ENCODE data around the gene LRP5.

DNA sequence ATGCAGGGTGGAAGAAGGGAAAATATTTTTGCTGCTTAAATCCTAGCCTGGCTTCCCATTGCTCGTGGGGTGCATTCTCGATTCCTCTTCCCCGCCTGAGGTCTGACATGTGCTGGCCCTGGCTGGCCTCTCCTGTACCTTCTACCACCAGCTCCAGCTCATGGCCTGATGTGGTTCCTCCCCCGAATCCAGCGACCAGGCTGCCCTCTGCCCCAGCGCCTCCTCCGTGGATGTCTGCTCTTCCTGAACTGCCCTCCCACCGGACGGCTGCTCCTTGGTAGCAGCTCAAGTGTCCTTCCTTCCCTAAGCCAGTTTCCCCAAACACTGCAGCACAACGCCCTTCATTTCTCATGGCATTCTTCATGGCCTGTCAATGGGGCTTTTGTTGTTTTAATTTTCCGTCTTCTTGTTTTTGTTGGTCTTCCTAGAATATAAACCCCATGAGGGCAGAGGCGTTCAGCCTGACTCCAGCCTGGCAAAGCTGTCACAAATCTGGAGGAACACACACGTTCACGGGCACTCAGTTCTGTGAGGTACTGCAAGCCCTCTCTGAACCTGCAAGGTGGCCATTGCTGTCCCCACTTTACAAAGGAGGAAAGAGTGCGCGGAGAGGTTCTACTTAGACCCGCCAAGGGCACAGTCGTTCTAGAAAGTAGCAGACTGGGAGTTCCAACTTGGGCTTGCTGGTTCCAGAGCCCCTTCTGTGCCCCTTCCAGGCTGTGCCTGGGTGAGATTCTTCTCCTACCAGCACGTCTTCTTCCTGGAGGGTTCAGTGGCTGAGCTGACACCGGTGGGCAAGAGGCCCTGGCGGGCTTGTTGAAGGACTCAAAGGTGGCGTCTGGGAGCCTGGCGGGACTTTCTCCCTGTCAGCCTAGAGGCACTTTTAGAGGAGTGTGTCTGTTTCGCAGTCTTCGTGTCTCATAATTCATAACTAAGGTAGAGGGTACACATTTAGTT lies 953 bp upstream of the LRP5 start:
- no peak for TF ChIP-seq CTCF (IDR thresholded peaks at IDR 0.05; ENCODE audit: insufficient read depth, low read length, poor library complexity, severe bottlenecking)
- no peak for TF ChIP-seq EZH2phosphoT487 (conservative IDR thresholded peaks at IDR 0.05; ENCODE audit: low read length)
